HK-2 (cell line): Measurements from ENCODE around the gene TRPC5OS.

ENCODE experiments used
- DNase-seq: peaks from one replicate; pipeline ENCODE4 v3.0.0-alpha.2; 2018; ENCODE audit not compliant: unreplicated experiment

TRPC5OS gene

GRCh38 chrX:111896148-111896547 lies 20.2 kb downstream of the TRPC5OS start:
- DNase-seq: no peak

GRCh38 chrX:111914398-111915090 lies 38.6 kb downstream of the TRPC5OS start:
- DNase-seq: no peak

GRCh38 chrX:111917591-111917990 lies 41.6 kb downstream of the TRPC5OS start:
- DNase-seq: no peak

GRCh38 chrX:111928456-111928855 lies 52.5 kb downstream of the TRPC5OS start:
- DNase-seq: no peak
